ENCODE measurements around the gene HIRA. TPM values are rescaled to one million over a fixed set of nuclear protein-coding genes. Genes with fewer than 3 reads are reported as not detected.

Gene HIRA
- total and polyA plus RNA-seq, 9 of the 15 experiments (the other 6 are each of a cell fraction or from before 2014, with no cell fraction given) = 0.96 to 132 (median 58.4) TPM

GRCh38 chr22:19360862-19361261 lies 70.7 kb downstream of the HIRA start (continued):
- TF ChIP-seq HNRNPH1 (optimal IDR thresholded peaks at IDR 0.05; ENCODE audit: low read depth, low read length) (no peak), ASH1L (IDR thresholded peaks at IDR 0.05; ENCODE audit: borderline replicate concordance, low read depth, partially characterized antibody) (no peak), CUX1 (CRISPR knock-in tag; IDR thresholded peaks at IDR 0.05) (no peak), HDAC2 (IDR thresholded peaks at IDR 0.05) (no peak), RBM34 (IDR thresholded peaks at IDR 0.05; ENCODE audit: borderline replicate concordance, insufficient read depth, low read length) (no peak), SRF (CRISPR knock-in tag; IDR thresholded peaks at IDR 0.05) (no peak), HMG20B (CRISPR knock-in tag; IDR thresholded peaks at IDR 0.05) (no peak)
